Measurements from ENCODE around the gene VWF.

Gene VWF

GRCh38 chr12:6074979-6075585 lies 49.4 kb downstream of the VWF start:
- peaks cover 6% of the 10 kb centered on the region; the same call in 1 of the 2 replicates for H3K4me1 ChIP-seq (ENCODE audit: control insufficient read depth, insufficient read depth, low read length)
- H3K4me3 ChIP-seq (ENCODE audit: low read depth, low read length) = no peak overlapping the region
- H3K9me3 ChIP-seq (ENCODE audit: control insufficient read depth, insufficient read depth, low read length) = no peaks in the 10 kb centered on the region
- H3K9ac ChIP-seq (ENCODE audit: low read depth, low read length) = no peak overlapping the region
- H3K36me3 ChIP-seq (ENCODE audit: control insufficient read depth, insufficient read depth, low read length) = no peaks in the 10 kb centered on the region
- no peaks in the 10 kb centered on the region for H3K27me3 ChIP-seq (ENCODE audit: control insufficient read depth, insufficient read depth, low read length)
- H3K27ac ChIP-seq (ENCODE audit: low read depth, low read length) = no peak overlapping the region

GRCh38 chr12:6074427-6074826 lies 50.0 kb downstream of the VWF start:
- Histone ChIP-seq H3K9ac (ENCODE audit: low read depth, low read length) (no peak overlapping the region), H3K4me3 (ENCODE audit: low read depth, low read length) (no peak overlapping the region), H3K9me3 (ENCODE audit: control insufficient read depth, insufficient read depth, low read length) (no peaks in the 10 kb centered on the region), H3K27me3 (ENCODE audit: control insufficient read depth, insufficient read depth, low read length) (no peaks in the 10 kb centered on the region), H3K4me1 (ENCODE audit: control insufficient read depth, insufficient read depth, low read length) (peaks cover 6% of the 10 kb centered on the region; the same call in 1 of the 2 replicates), H3K27ac (ENCODE audit: low read depth, low read length) (no peak overlapping the region), H3K36me3 (ENCODE audit: control insufficient read depth, insufficient read depth, low read length) (no peaks in the 10 kb centered on the region)

DNA sequence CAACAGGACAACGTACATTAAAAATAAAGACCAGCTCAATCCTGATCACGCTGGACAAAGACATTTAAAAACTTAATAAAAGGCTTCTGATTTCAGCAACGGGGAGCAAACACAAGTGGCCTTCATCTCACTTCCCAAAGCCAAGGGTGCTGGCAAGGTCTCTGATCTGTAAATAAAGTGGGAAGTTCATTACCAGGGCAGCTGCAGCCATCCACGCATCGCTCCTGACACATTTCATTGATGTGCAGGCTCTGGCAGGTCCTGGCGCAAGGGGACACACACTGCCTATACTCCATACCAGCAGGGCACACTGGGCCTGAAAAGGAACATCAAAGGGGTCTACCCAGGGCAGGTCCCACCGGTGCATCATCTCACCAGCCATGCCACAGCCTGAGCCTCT lies 51.0 kb downstream of the VWF start:
- no peak overlapping the region for H3K9ac ChIP-seq (ENCODE audit: low read depth, low read length)

GRCh38 chr12:6072302-6072752 lies 52.1 kb downstream of the VWF start:
- no peak overlapping the region for H3K9ac ChIP-seq (ENCODE audit: low read depth, low read length)
- H3K36me3 ChIP-seq (ENCODE audit: control insufficient read depth, insufficient read depth, low read length) = no peaks in the 10 kb centered on the region
- H3K4me1 ChIP-seq (ENCODE audit: control insufficient read depth, insufficient read depth, low read length) = peaks cover 6% of the 10 kb centered on the region; the same call in 1 of the 2 replicates
- no peak overlapping the region for H3K27ac ChIP-seq (ENCODE audit: low read depth, low read length)
- H3K9me3 ChIP-seq (ENCODE audit: control insufficient read depth, insufficient read depth, low read length) = no peaks in the 10 kb centered on the region
- no peaks in the 10 kb centered on the region for H3K27me3 ChIP-seq (ENCODE audit: control insufficient read depth, insufficient read depth, low read length)
- H3K4me3 ChIP-seq (ENCODE audit: low read depth, low read length) = no peak overlapping the region

More for the DNA sequence above, 51.0 kb downstream of the VWF start:
- Histone ChIP-seq H3K4me1 (ENCODE audit: control insufficient read depth, insufficient read depth, low read length) (peaks cover 6% of the 10 kb centered on the region; the same call in 1 of the 2 replicates), H3K4me3 (ENCODE audit: low read depth, low read length) (no peak overlapping the region), H3K27ac (ENCODE audit: low read depth, low read length) (no peak overlapping the region), H3K27me3 (ENCODE audit: control insufficient read depth, insufficient read depth, low read length) (no peaks in the 10 kb centered on the region), H3K36me3 (ENCODE audit: control insufficient read depth, insufficient read depth, low read length) (no peaks in the 10 kb centered on the region), H3K9me3 (ENCODE audit: control insufficient read depth, insufficient read depth, low read length) (no peaks in the 10 kb centered on the region)

DNA sequence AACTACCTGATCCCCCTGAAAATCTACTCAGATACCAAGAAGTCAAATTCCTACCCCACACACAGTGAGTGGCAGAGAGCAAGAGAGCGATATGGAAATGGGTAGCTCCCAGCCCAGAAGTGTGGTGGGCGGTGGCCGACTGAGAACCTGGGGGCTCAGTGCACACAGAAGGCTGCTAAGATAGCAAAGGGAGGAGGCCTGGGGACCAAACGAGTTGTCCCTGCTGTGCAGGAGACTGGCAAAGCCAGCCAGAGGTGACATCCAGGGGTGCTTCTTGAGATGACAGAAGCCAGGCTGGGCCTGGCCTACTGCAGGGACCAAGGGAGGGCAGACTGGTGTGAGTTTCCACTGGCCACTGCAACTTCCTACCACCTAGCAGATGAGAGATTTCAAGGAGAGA lies 52.9 kb downstream of the VWF start:
- H3K27ac ChIP-seq (ENCODE audit: low read depth, low read length) = no peak overlapping the region
- no peak overlapping the region for H3K9ac ChIP-seq (ENCODE audit: low read depth, low read length)
- H3K27me3 ChIP-seq (ENCODE audit: control insufficient read depth, insufficient read depth, low read length) = no peaks in the 10 kb centered on the region
- H3K4me1 ChIP-seq (ENCODE audit: control insufficient read depth, insufficient read depth, low read length) = peaks cover 6% of the 10 kb centered on the region; the same call in 1 of the 2 replicates
- no peak overlapping the region for H3K4me3 ChIP-seq (ENCODE audit: low read depth, low read length)
- H3K9me3 ChIP-seq (ENCODE audit: control insufficient read depth, insufficient read depth, low read length) = no peaks in the 10 kb centered on the region
- H3K36me3 ChIP-seq (ENCODE audit: control insufficient read depth, insufficient read depth, low read length) = no peaks in the 10 kb centered on the region

DNA sequence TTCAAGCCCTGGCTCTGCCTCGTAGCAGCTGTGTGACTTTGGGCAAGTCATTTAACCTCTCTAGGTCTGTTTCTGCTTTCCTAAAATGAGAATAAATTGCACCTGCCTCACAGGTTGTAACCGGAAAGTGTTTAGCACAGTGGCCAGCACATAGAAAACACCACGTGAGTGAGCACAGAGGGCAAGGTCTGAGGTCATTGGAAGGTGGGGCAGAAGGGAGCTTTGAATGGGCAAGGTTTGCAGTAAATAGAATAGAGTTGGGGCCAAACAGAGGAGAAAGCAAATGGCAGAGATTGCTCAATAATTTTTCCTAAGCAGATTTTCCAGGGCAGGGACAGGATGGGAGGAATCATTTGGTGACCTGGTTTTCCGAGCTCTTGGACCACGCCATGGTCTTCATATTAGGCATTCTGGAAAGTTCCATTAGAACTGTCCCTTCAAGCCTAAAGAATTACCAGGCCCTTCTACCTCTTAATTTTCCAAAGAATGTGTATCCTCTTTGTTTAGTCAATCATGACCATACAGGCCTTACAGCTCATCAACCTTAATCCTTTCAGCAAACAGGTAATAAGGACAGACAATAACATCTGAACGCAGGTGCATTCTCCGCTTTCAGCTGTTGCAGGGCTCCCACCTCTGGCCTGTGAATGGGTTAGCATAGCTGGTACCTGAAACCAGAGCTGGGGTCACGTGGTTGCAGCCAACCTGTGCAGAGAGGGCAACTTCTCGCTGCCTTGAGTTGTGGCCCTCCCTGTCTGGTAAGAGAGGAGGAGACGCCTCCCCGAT lies 53.8 kb downstream of the VWF start:
- Histone ChIP-seq H3K4me1 (ENCODE audit: control insufficient read depth, insufficient read depth, low read length) (peaks cover 6% of the 10 kb centered on the region; the same call in 1 of the 2 replicates), H3K36me3 (ENCODE audit: control insufficient read depth, insufficient read depth, low read length) (no peaks in the 10 kb centered on the region), H3K27ac (ENCODE audit: low read depth, low read length) (no peak overlapping the region), H3K27me3 (ENCODE audit: control insufficient read depth, insufficient read depth, low read length) (no peaks in the 10 kb centered on the region), H3K4me3 (ENCODE audit: low read depth, low read length) (no peak overlapping the region), H3K9me3 (ENCODE audit: control insufficient read depth, insufficient read depth, low read length) (no peaks in the 10 kb centered on the region), H3K9ac (ENCODE audit: low read depth, low read length) (no peak overlapping the region)

DNA sequence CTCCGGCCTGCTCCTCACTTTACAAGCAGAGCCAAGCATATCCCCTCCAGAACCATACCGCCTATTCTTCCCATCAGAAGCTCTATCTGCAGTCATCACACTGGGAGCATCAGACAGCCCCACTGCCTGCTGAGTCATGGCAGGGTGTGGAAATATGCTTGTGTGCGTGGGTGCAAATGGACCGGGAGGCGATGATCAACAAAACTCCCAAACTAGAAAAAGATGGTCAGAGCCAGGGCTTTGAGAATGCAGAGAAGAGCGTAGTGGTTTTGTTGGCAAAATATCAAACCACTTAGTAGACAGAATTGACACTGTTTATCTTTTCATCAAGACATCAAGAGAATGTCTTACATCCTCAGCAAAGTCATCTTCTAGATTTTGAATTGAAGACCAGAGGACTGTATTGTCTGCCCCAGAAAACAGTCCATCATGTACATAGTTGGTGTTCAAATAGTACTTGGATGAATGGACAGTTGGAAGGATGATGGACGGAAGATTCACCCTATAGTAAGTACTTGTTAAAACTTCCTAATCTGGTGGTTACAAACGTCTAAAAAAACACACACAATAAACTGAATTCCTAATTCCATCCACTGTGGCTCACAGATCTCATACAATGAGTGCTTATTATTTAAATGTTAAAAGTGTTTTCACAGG lies 54.9 kb downstream of the VWF start:
- no peak overlapping the region for H3K4me3 ChIP-seq (ENCODE audit: low read depth, low read length)
- H3K9me3 ChIP-seq (ENCODE audit: control insufficient read depth, insufficient read depth, low read length) = no peaks in the 10 kb centered on the region
- H3K27ac ChIP-seq (ENCODE audit: low read depth, low read length) = no peak overlapping the region
- peaks cover 3% of the 10 kb centered on the region; the same call in 1 of the 2 replicates for H3K4me1 ChIP-seq (ENCODE audit: control insufficient read depth, insufficient read depth, low read length)
- no peak overlapping the region for H3K9ac ChIP-seq (ENCODE audit: low read depth, low read length)
- H3K36me3 ChIP-seq (ENCODE audit: control insufficient read depth, insufficient read depth, low read length) = no peaks in the 10 kb centered on the region
- no peaks in the 10 kb centered on the region for H3K27me3 ChIP-seq (ENCODE audit: control insufficient read depth, insufficient read depth, low read length)

- Histone ChIP-seq H3K4me1 (ENCODE audit: control insufficient read depth, insufficient read depth, low read length) (no peaks in the 10 kb centered on the region; the same call in 1 of the 2 replicates), H3K27ac (ENCODE audit: low read depth, low read length) (no peak overlapping the region)
Observed at GRCh38 chr12:6068227-6068626, 56.2 kb downstream of the VWF start.

DNA sequence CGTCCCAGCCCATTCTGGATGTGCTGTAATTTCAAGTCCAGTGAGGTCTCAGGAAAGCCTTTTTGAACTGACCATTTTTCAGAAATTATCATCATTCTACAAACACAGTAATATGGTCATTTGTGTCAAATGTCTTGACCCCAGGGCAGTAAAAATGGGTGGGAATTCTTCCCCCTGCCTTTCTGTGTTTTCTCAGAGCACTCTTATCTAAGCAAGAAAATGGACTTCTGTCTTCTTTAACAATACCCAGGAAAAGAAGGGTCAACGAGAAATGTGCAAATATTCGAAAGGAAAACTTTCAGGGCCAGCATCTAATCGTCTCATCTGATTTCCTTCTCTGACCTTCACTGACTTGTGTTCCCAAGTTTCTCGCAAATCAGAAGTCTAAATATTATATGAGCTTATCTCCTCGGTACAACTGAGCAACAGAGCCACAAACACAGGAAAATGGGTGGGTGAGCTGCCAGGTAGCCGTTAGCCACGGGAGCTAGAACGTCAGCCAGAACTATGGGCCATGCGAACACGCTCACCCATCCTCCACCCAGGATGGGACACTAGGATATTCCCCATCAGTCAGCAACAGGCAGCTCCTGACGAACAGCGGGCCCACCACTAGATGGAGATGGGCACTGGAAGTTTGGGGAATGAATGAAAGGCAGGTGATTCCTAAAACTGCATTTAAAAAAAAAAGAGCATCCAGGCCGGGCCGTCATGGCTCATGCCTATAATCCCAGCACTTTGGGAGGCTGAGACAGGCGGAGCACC lies 57.1 kb downstream of the VWF start:
- H3K4me1 ChIP-seq (ENCODE audit: control insufficient read depth, insufficient read depth, low read length) = no peaks in the 10 kb centered on the region; the same call in 1 of the 2 replicates
- no peak overlapping the region for H3K4me3 ChIP-seq (ENCODE audit: low read depth, low read length)
- H3K27me3 ChIP-seq (ENCODE audit: control insufficient read depth, insufficient read depth, low read length) = no peaks in the 10 kb centered on the region
- no peak overlapping the region for H3K9ac ChIP-seq (ENCODE audit: low read depth, low read length)
- H3K9me3 ChIP-seq (ENCODE audit: control insufficient read depth, insufficient read depth, low read length) = no peaks in the 10 kb centered on the region
- no peak overlapping the region for H3K27ac ChIP-seq (ENCODE audit: low read depth, low read length)
- H3K36me3 ChIP-seq (ENCODE audit: control insufficient read depth, insufficient read depth, low read length) = no peaks in the 10 kb centered on the region

More at GRCh38 chr12:6068227-6068626, 56.2 kb downstream of the VWF start:
- no peaks in the 10 kb centered on the region for H3K27me3 ChIP-seq (ENCODE audit: control insufficient read depth, insufficient read depth, low read length)
- no peaks in the 10 kb centered on the region for H3K36me3 ChIP-seq (ENCODE audit: control insufficient read depth, insufficient read depth, low read length)
- H3K9ac ChIP-seq (ENCODE audit: low read depth, low read length) = no peak overlapping the region
- H3K4me3 ChIP-seq (ENCODE audit: low read depth, low read length) = no peak overlapping the region
- H3K9me3 ChIP-seq (ENCODE audit: control insufficient read depth, insufficient read depth, low read length) = no peaks in the 10 kb centered on the region

- Histone ChIP-seq H3K27me3 (ENCODE audit: control insufficient read depth, insufficient read depth, low read length) (no peaks in the 10 kb centered on the region), H3K4me3 (ENCODE audit: low read depth, low read length) (no peak overlapping the region), H3K27ac (ENCODE audit: low read depth, low read length) (no peak overlapping the region), H3K36me3 (ENCODE audit: control insufficient read depth, insufficient read depth, low read length) (no peaks in the 10 kb centered on the region), H3K4me1 (ENCODE audit: control insufficient read depth, insufficient read depth, low read length) (no peaks in the 10 kb centered on the region; the same call in 1 of the 2 replicates), H3K9me3 (ENCODE audit: control insufficient read depth, insufficient read depth, low read length) (no peaks in the 10 kb centered on the region), H3K9ac (ENCODE audit: low read depth, low read length) (no peak overlapping the region)
Observed at GRCh38 chr12:6066651-6067050, 57.8 kb downstream of the VWF start.
